B cell (primary cell): ENCODE data around the gene SPAG6. TPM values are rescaled to one million over a fixed set of nuclear protein-coding genes. Genes with fewer than 3 reads are reported as not detected.

Experiments
- ATAC-seq: fragments of 200-7000 bp; cut with Tn5 transposase; one replicate; pipeline ENCODE4 v1.10.0; 2021; ENCODE audit warnings: low read depth, mild to moderate bottlenecking, moderate number of reproducible peaks, moderate library complexity
- CTCF ChIA-PET: fragments of 350-600 bp; sonication (Branson Sonifier 250); formaldehyde crosslinking; loops from one replicate; lab custom pipeline; 2021; ENCODE audit warnings: antibody characterized with exemption, inconsistent platforms; lab: Charles Lee
- POLR2A ChIA-PET: fragments of 350-600 bp; sonication (Branson Sonifier 250); formaldehyde crosslinking; loops from one replicate; lab custom pipeline; 2021; ENCODE audit warnings: antibody characterized with exemption; lab: Charles Lee
- DNase-seq: peaks from one replicate; pipeline ENCODE4 v3.0.0; 2013
- H2AFZ ChIP-seq: 2 replicates; pipeline ENCODE4 v1.6.1; 2012; ENCODE audit warnings: mild to moderate bottlenecking, low read depth, low read length; ENCODE audit not compliant: insufficient read depth, poor library complexity, severe bottlenecking
- H3K27ac ChIP-seq, 2 donors: 1 replicate in 1 of 2; 2 replicates in 1 of 2; pipeline ENCODE4 v1.5.1; 2012 to 2013; ENCODE audit warnings: low read length in 2 of 2, mild to moderate bottlenecking in 2 of 2, moderate library complexity in 1 of 2
- H3K27me3 ChIP-seq, 4 experiments: fragments of 200-600 bp in 1 of 4; sonication (generic) in 1 of 4; replicated peaks in 1 of 4; 1 replicate in 2 of 4; 2 replicates in 2 of 4; pipeline versions ENCODE4 v1.6.1 to v1.7.0; 2013 to 2016; ENCODE audit warnings: low read length in 3 of 4, mild to moderate bottlenecking in 2 of 4, mixed read lengths in 1 of 4, moderate library complexity in 1 of 4; ENCODE audit not compliant: insufficient read depth in 4 of 4, control insufficient read depth in 3 of 4; ENCODE audit errors: control extremely low read depth in 1 of 4
- H3K36me3 ChIP-seq, 2 experiments: replicated peaks in 1 of 2; 1 replicate in 1 of 2; 2 replicates in 1 of 2; pipeline versions ENCODE4 v1.6.1 to v1.7.1; 2013; ENCODE audit warnings: low read length in 1 of 2; ENCODE audit not compliant: insufficient read depth in 2 of 2, control insufficient read depth in 1 of 2; ENCODE audit errors: control extremely low read depth in 1 of 2, extremely low read depth in 1 of 2
- H3K4me1 ChIP-seq, 2 donors: fragments of 200-600 bp in 1 of 2; sonication (generic) in 1 of 2; 1 replicate in 1 of 2; 2 replicates in 1 of 2; pipeline versions ENCODE4 v1.5.1 to v1.6.1; 2013 to 2017; ENCODE audit warnings: low read length in 2 of 2; ENCODE audit not compliant: control insufficient read depth in 2 of 2, insufficient read depth in 2 of 2
- H3K4me2 ChIP-seq: replicated peaks from 2 replicates; pipeline ENCODE3; 2012; ENCODE audit warnings: mild to moderate bottlenecking, low read depth, low read length; ENCODE audit not compliant: poor library complexity, severe bottlenecking
- H3K4me3 ChIP-seq, 5 experiments: fragments of 200-600 bp in 1 of 5; sonication (generic) in 1 of 5; 1 replicate in 3 of 5; 2 replicates in 2 of 5; pipeline versions ENCODE4 v1.5.1 to v1.7.0; 2011 to 2016; ENCODE audit warnings: low read length in 4 of 5, mild to moderate bottlenecking in 4 of 5, low read depth in 2 of 5, control low read depth in 1 of 5, moderate library complexity in 1 of 5; ENCODE audit not compliant: insufficient read depth in 1 of 5; ENCODE audit errors: control extremely low read depth in 1 of 5, extremely low read depth in 1 of 5
- H3K79me2 ChIP-seq: fragments of 200-600 bp; sonication (generic); one replicate; pipeline ENCODE4 v1.6.0; 2016; ENCODE audit warnings: low read length; ENCODE audit not compliant: control insufficient read depth, insufficient read depth
- H3K9ac ChIP-seq: fragments of 200-600 bp; sonication (generic); 2 replicates; pipeline ENCODE4 v1.6.1; 2017; ENCODE audit warnings: mild to moderate bottlenecking, low read length, moderate library complexity
- H3K9me3 ChIP-seq, 3 donors: one replicate each; pipeline versions ENCODE4 v1.6.1 to v1.7.1; 2013; ENCODE audit warnings: low read length in 2 of 3; ENCODE audit not compliant: control insufficient read depth in 2 of 3, insufficient read depth in 1 of 3; ENCODE audit errors: control extremely low read depth in 1 of 3
- H4K20me1 ChIP-seq: 2 replicates; pipeline ENCODE4 v1.6.0; 2012; ENCODE audit warnings: mild to moderate bottlenecking, low read length; ENCODE audit not compliant: insufficient read depth, control insufficient read depth, poor library complexity, severe bottlenecking
- H3K27ac Mint-ChIP-seq: one replicate; pipeline ENCODE4 v1.8.0; 2021; ENCODE audit warnings: mixed read lengths
- H3K27me3 Mint-ChIP-seq: one replicate; pipeline ENCODE4 v1.8.0; 2021; ENCODE audit warnings: mixed read lengths
- H3K4me1 Mint-ChIP-seq: one replicate; pipeline ENCODE4 v1.8.0; 2021; ENCODE audit warnings: mixed read lengths
- H3K4me3 Mint-ChIP-seq: one replicate; pipeline ENCODE4 v1.8.0; 2021; ENCODE audit warnings: mixed read lengths
- H3K9me3 Mint-ChIP-seq: one replicate; pipeline ENCODE4 v1.8.0; 2022; ENCODE audit warnings: mixed read lengths; ENCODE audit not compliant: insufficient read depth
- CTCF ChIP-seq: fragments of 200-600 bp; IDR thresholded peaks from one replicate; pipeline ENCODE4 v1.8.0; 2022; ENCODE audit warnings: antibody characterized with exemption, mild to moderate bottlenecking
- EZH2 ChIP-seq: IDR thresholded peaks from 2 replicates; pipeline ENCODE4 v1.6.1; 2012; ENCODE audit warnings: borderline replicate concordance, low read depth, mild to moderate bottlenecking, moderate library complexity, low read length; ENCODE audit not compliant: insufficient read depth, poor library complexity, severe bottlenecking
- WGBS: methylation state at CpG from one replicate; pipeline ENCODE4 v1.1.5; 2013; ENCODE audit warnings: missing lambda C conversion rate; ENCODE audit not compliant: insufficient coverage; 5-methylcytosine and 5-hydroxymethylcytosine counted together
- intact Hi-C: fragments of 100-400 bp; cut with micrococcal nuclease; formaldehyde crosslinking; loops from one replicate; pipeline ENCODE4 v1.10.0; 2022
- polyA plus RNA-seq: library from polyadenylated mRNA; depleted of rRNA; stranded (reverse); fragments of >200 nt; gene quantifications from 2 replicates; pipeline ENCODE4 v1.2.3, GENCODE V29; 2012
- total RNA-seq, 2 donors: library from RNA; stranded (reverse); fragments of 120-200 nt in 1 of 2; gene quantifications; 1 replicate in 1 of 2; 2 replicates in 1 of 2; pipeline versions ENCODE4 v1.2.3 to v1.2.4, GENCODE V29; 2013 to 2022

The SPAG6 gene
- total and polyA plus RNA-seq, 2 donors (not counting 1 experiment from before 2014, with no cell fraction given), result not detected

GRCh38 chr10:22459496-22459895, 114.2 kb downstream of the SPAG6 start:
- Mint-ChIP-seq H3K9me3 (no peaks in the 10 kb centered on the region), H3K4me3 (no peak overlapping the region), H3K27me3 (no peaks in the 10 kb centered on the region), H3K27ac (no peak overlapping the region), H3K4me1 (peaks cover 36% of the 10 kb centered on the region)
- H4K20me1 ChIP-seq, result no peaks in the 10 kb centered on the region
- H3K4me1 ChIP-seq, result peaks cover 22 to 27% of the 10 kb centered on the region in 2 donors
- TF ChIP-seq EZH2 (no peak), CTCF (no peak)
- POLR2A ChIA-PET, result no interaction called here
- no peak overlapping the region for H3K9ac ChIP-seq
- H3K4me2 ChIP-seq, result no peak overlapping the region
- ATAC-seq, result no peak
- DNase-seq, result no peak
- no peak overlapping the region for H2AFZ ChIP-seq
- H3K9me3 ChIP-seq, result peaks cover 0 to 3% (median 0%) of the 10 kb centered on the region in 3 donors
- H3K36me3 ChIP-seq, result no peaks in the 10 kb centered on the region
- no peak overlapping the region for H3K4me3 ChIP-seq
- no peaks in the 10 kb centered on the region for H3K27me3 ChIP-seq
- 74% methylated on average over 2 of the region's 2 CpGs for WGBS
- no peak overlapping the region for H3K27ac ChIP-seq
- intact Hi-C loops, result no loop called here
- H3K79me2 ChIP-seq, result no peaks in the 10 kb centered on the region
- CTCF ChIA-PET, result no interaction called here

GRCh38 chr10:22460101-22460500, 114.8 kb downstream of the SPAG6 start:
- Mint-ChIP-seq H3K4me1 (peaks cover 35% of the 10 kb centered on the region), H3K4me3 (no peak overlapping the region), H3K27me3 (no peaks in the 10 kb centered on the region), H3K9me3 (no peaks in the 10 kb centered on the region), H3K27ac (no peak overlapping the region)
- no peak overlapping the region for H3K4me3 ChIP-seq
- no peak overlapping the region for H3K4me2 ChIP-seq
- peaks cover 0 to 3% (median 0%) of the 10 kb centered on the region in 3 donors for H3K9me3 ChIP-seq
- no peak overlapping the region for H3K27ac ChIP-seq
- POLR2A ChIA-PET, result no interaction called here
- ATAC-seq (no peak), DNase-seq (no peak)
- no peaks in the 10 kb centered on the region for H4K20me1 ChIP-seq
- no peak for TF ChIP-seq EZH2
- TF ChIP-seq CTCF, result no peak
- intact Hi-C loops, result no loop called here
- H2AFZ ChIP-seq, result no peak overlapping the region
- H3K4me1 ChIP-seq, result peaks cover 20 to 21% of the 10 kb centered on the region in 2 donors
- 93% methylated on average over 5 of the region's 7 CpGs for WGBS
- no peaks in the 10 kb centered on the region for H3K36me3 ChIP-seq
- CTCF ChIA-PET, result interaction anchor here (0.7 kb wide), 1 partner anchor 23 kb away, joined by 3 read pairs; no protein-coding TSS in a partner anchor
- H3K27me3 ChIP-seq, result no peaks in the 10 kb centered on the region
- no peaks in the 10 kb centered on the region for H3K79me2 ChIP-seq
- no peak overlapping the region for H3K9ac ChIP-seq
